Measurements from ENCODE around the gene SERPINI1. TPM values are rescaled to one million over a fixed set of nuclear protein-coding genes. Genes with fewer than 3 reads are reported as not detected.
A peak's percentile ranks its signal among the peaks of the same experiment; 100 is the strongest.

SERPINI1 gene
- polyA plus RNA-seq, 3 donors, result 0.12 to 1.6 (median 0.27) TPM

- H3K27ac Mint-ChIP-seq, result peak overlapping the region in 1 of 7 donors; percentile 13
- Histone ChIP-seq H3K9me3 (replicated peaks in 1 of 2; ENCODE audit: control insufficient read depth in 1 of 2, insufficient read depth in 1 of 2, low read length in 2 of 2) (no peaks in the 10 kb centered on the region), H2AFZ (ENCODE audit: insufficient read depth, low read depth, low read length, poor library complexity, severe bottlenecking) (no peak overlapping the region), H3K36me3 (replicated peaks in 1 of 2; ENCODE audit: control insufficient read depth in 1 of 2, insufficient read depth in 2 of 2, low read length in 2 of 2) (peaks cover 81 to 100% of the 10 kb centered on the region in 2 donors), H3K27me3 (ENCODE audit: control insufficient read depth in 2 of 2, insufficient read depth in 2 of 2, low read length in 2 of 2) (no peaks in the 10 kb centered on the region), H4K20me1 (ENCODE audit: insufficient read depth, low read length) (peaks cover 11% of the 10 kb centered on the region), H3K4me1 (ENCODE audit: control insufficient read depth in 1 of 2, insufficient read depth in 2 of 2, low read length in 2 of 2) (no peaks in the 10 kb centered on the region), H3K27ac (ENCODE audit: low read depth in 1 of 2, low read length in 2 of 2) (no peak overlapping the region), H3K9ac (ENCODE audit: insufficient read depth, low read length, poor library complexity, severe bottlenecking) (no peak overlapping the region), H3K4me3 (replicated peaks in 1 of 3; ENCODE audit: low read depth in 2 of 3, low read length in 3 of 3) (no peak overlapping the region), H3K79me2 (ENCODE audit: insufficient read depth, low read length) (no peaks in the 10 kb centered on the region), H3K4me2 (replicated peaks; ENCODE audit: extremely low read depth, low read length, poor library complexity, severe bottlenecking) (no peak overlapping the region)
- no peak overlapping the region for H3K4me3 Mint-ChIP-seq
- no peak for DNase-seq
- H3K4me1 Mint-ChIP-seq, result no peaks in the 10 kb centered on the region
- peaks cover 61 to 69% of the 10 kb centered on the region in 2 donors for H3K36me3 Mint-ChIP-seq
- WGBS (ENCODE audit: insufficient coverage), result no CpG with 5 or more reads among the region's 2 CpGs
- H3K9me3 Mint-ChIP-seq, result no peaks in the 10 kb centered on the region
- no peak for TF ChIP-seq CTCF (IDR thresholded peaks at IDR 0.05)
- no peaks in the 10 kb centered on the region for H3K27me3 Mint-ChIP-seq (ENCODE audit: low read depth in 3 of 3)
- intact Hi-C loops (cut with micrococcal nuclease), result no loop called here
Observed at GRCh38 chr3:167694121-167694520, 41.4 kb upstream of the SERPINI1 start.

- no peak overlapping the region for H3K9ac ChIP-seq (ENCODE audit: insufficient read depth, low read length, poor library complexity, severe bottlenecking)
- H3K4me1 ChIP-seq (ENCODE audit: control insufficient read depth in 1 of 2, insufficient read depth in 2 of 2, low read length in 2 of 2), result no peaks in the 10 kb centered on the region
- peaks cover 70 to 92% of the 10 kb centered on the region in 2 donors for H3K36me3 ChIP-seq (replicated peaks in 1 of 2; ENCODE audit: control insufficient read depth in 1 of 2, insufficient read depth in 2 of 2, low read length in 2 of 2)
- no peaks in the 10 kb centered on the region for H3K79me2 ChIP-seq (ENCODE audit: insufficient read depth, low read length)
- no peak overlapping the region for H3K4me2 ChIP-seq (replicated peaks; ENCODE audit: extremely low read depth, low read length, poor library complexity, severe bottlenecking)
- no peak overlapping the region for H3K27ac Mint-ChIP-seq
- WGBS (ENCODE audit: insufficient coverage), result no CpG with 5 or more reads among the region's 4 CpGs
- no peaks in the 10 kb centered on the region for H3K27me3 ChIP-seq (ENCODE audit: control insufficient read depth in 2 of 2, insufficient read depth in 2 of 2, low read length in 2 of 2)
- H3K4me3 ChIP-seq (replicated peaks in 1 of 3; ENCODE audit: low read depth in 2 of 3, low read length in 3 of 3), result no peak overlapping the region
- H3K9me3 Mint-ChIP-seq, result no peaks in the 10 kb centered on the region
- intact Hi-C loops (cut with micrococcal nuclease), result no loop called here
- TF ChIP-seq CTCF (IDR thresholded peaks at IDR 0.05), result no peak
- H3K36me3 Mint-ChIP-seq, result peaks cover 62 to 67% of the 10 kb centered on the region in 2 donors
- H3K27ac ChIP-seq (ENCODE audit: low read depth in 1 of 2, low read length in 2 of 2), result no peak overlapping the region
- no peak overlapping the region for H3K4me3 Mint-ChIP-seq
- H2AFZ ChIP-seq (ENCODE audit: insufficient read depth, low read depth, low read length, poor library complexity, severe bottlenecking), result no peak overlapping the region
- no peaks in the 10 kb centered on the region for H3K4me1 Mint-ChIP-seq
- no peak for DNase-seq
- no peaks in the 10 kb centered on the region for H3K27me3 Mint-ChIP-seq (ENCODE audit: low read depth in 3 of 3)
- no peaks in the 10 kb centered on the region for H3K9me3 ChIP-seq (replicated peaks in 1 of 2; ENCODE audit: control insufficient read depth in 1 of 2, insufficient read depth in 1 of 2, low read length in 2 of 2)
- H4K20me1 ChIP-seq (ENCODE audit: insufficient read depth, low read length), result peaks cover 23% of the 10 kb centered on the region
Observed at GRCh38 chr3:167700046-167700445, 35.5 kb upstream of the SERPINI1 start.

Data from CD14-positive monocyte (primary cell).